Testis (tissue), 3 donors: ENCODE data around the gene LCE1E. TPM values are rescaled to one million over a fixed set of nuclear protein-coding genes. Genes with fewer than 3 reads are reported as not detected.

Source experiments
- DNase-seq: peaks from one replicate; pipeline ENCODE4 v3.0.0-alpha.2; 2019
- H3K27ac ChIP-seq, 2 donors: fragments of 200-600 bp; sonication (generic); one replicate each; pipeline ENCODE4 v1.5.1; 2019
- H3K27me3 ChIP-seq: fragments of 200-600 bp; sonication (generic); one replicate; pipeline ENCODE4 v1.5.1; 2019
- H3K36me3 ChIP-seq: fragments of 200-600 bp; sonication (generic); one replicate; pipeline ENCODE4 v1.5.1; 2017; ENCODE audit warnings: low read depth; ENCODE audit errors: missing control alignments
- H3K4me1 ChIP-seq: fragments of 200-600 bp; sonication (generic); one replicate; pipeline ENCODE4 v1.5.1; 2019
- H3K4me3 ChIP-seq, 2 donors: fragments of 200-600 bp; sonication (generic); one replicate each; pipeline ENCODE4 v1.5.1; 2017 to 2019
- H3K9me3 ChIP-seq: fragments of 200-600 bp; sonication (generic); one replicate; pipeline ENCODE4 v1.5.1; 2017
- CTCF ChIP-seq, 3 experiments: fragments of 450-650 bp in 2 of 3; fragments of 200-600 bp in 1 of 3; sonication (generic) in 1 of 3; IDR thresholded peaks; one replicate each; pipeline ENCODE4 v1.5.1; 2016 to 2019; ENCODE audit warnings: antibody characterized with exemption in 3 of 3, mild to moderate bottlenecking in 2 of 3, moderate library complexity in 1 of 3
- POLR2A ChIP-seq: fragments of 450-650 bp; IDR thresholded peaks from one replicate; pipeline ENCODE4 v1.6.1; 2017; ENCODE audit warnings: antibody characterized with exemption, mild to moderate bottlenecking, moderate library complexity
- WGBS, 2 donors: methylation state at CpG; one replicate each; pipeline ENCODE4 v1.1.5; 2018; 5-methylcytosine and 5-hydroxymethylcytosine counted together
- intact Hi-C: fragments of 100-400 bp; cut with DNase I; formaldehyde crosslinking; loops from one replicate; pipeline ENCODE4 v1.15.1; 2023; ENCODE audit warnings: low total_unique reads
- polyA plus RNA-seq: library from polyadenylated mRNA; stranded (reverse); fragments of 350-450 nt; fragmentation: Illumina TruSeq; extraction: RNeasy Lipid Tissue Mini Kit (QIAGEN cat#74804); gene quantifications from one replicate; pipeline ENCODE4 v1.2.3, GENCODE V29; 2014; ENCODE audit warnings: low read depth, low replicate concordance; ENCODE audit not compliant: insufficient read depth
- total RNA-seq, 2 donors: library from RNA; depleted of rRNA; stranded (reverse); fragments of >200 nt; gene quantifications; one replicate each; pipeline ENCODE4 v1.2.3, GENCODE V29; 2016

The LCE1E gene
- total and polyA plus RNA-seq, 3 donors from 2014 or later = not detected

DNA sequence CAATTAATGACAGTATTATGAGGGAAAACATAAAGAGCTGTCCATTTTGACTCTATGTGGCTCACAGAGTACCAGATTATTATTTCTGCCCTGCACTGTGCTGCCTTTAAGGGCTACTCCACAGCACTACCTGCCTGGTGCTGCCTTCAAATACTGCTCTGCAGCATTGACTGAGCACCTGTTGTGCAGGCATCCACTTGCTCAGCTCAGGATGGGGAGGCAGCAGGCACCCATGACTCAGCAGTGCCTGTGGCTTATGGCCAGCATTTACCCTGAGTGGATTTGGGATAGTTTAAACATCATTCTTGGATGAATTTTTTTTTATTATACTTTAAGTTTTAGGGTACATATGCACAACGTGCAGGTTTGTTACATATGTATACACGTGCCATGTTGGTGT is 29.2 kb upstream of the LCE1E start:
- 77 to 82% methylated on average over 2 of the region's 2 CpGs for WGBS, 2 donors
- Histone ChIP-seq H3K36me3 (no peaks in the 10 kb centered on the region), H3K27me3 (no peaks in the 10 kb centered on the region), H3K4me1 (no peaks in the 10 kb centered on the region), H3K4me3 (no peak overlapping the region), H3K9me3 (no peaks in the 10 kb centered on the region), H3K27ac (no peak overlapping the region)
- DNase-seq = no peak
- intact Hi-C loops = no loop called here
- TF ChIP-seq CTCF (IDR thresholded peaks at IDR 0.05) (no peak), POLR2A (no peak)

DNA sequence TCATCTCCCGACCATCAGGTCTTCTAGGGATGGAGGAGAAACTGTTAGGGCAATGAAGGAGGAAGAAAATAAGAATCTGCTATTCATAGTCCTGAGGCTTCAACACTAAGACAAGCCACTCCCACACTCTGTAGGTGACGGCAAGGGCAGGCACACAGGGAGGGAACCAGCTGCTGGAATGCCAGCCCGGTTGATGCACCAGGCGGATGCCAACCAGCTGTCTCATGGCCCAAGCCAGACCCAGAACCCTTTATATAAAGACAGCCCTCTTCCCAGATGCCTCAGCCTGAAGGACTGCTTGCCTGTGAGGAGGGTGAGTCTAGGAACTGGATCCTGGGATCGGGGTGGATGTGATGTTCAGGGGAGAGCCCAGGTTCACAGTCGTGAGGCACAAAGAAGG is 28.3 kb upstream of the LCE1E start, which contains the start of gene KPRP:
Gene KPRP, plus strand, starts transcription at position 279 of the 400 bp plus-strand sequence. CDS start 1,564 bp downstream, outside the sequence.
- no peak for TF ChIP-seq CTCF (IDR thresholded peaks at IDR 0.05)
- TF ChIP-seq POLR2A = no peak
- no peaks in the 10 kb centered on the region for H3K27me3 ChIP-seq
- H3K36me3 ChIP-seq = no peaks in the 10 kb centered on the region
- WGBS, 2 donors = 72 to 73% methylated on average over 6 of the region's 6 CpGs
- H3K4me3 ChIP-seq = no peak within 1 kb of the TSS
- H3K4me1 ChIP-seq = no peaks in the 10 kb centered on the region
- no peak for DNase-seq
- no peak within 1 kb of the TSS for H3K27ac ChIP-seq
- H3K9me3 ChIP-seq = no peaks in the 10 kb centered on the region
- intact Hi-C loops = no loop called here

DNA sequence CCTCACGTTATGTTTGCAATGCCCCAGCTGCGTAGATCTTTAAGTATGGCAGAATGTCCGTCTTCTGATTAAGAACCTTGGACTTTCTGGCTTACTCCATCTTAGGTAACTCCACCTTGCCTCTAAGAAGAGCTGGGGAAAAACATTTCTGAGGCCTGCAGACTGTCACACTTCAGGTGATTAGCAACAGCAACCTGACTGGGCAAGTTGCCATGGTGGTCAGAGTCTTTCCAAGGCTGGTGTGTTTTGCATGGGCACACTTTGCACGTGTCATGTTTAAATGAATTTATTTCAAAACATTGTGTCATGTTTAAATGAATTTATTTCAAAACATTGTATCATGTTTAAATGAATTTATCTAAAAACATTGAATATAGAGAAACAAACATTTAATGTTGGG is 27.4 kb upstream of the LCE1E start:
- no peaks in the 10 kb centered on the region for H3K27me3 ChIP-seq
- 85% methylated on average over 4 of the region's 4 CpGs for WGBS, 2 donors
- DNase-seq = no peak
- TF ChIP-seq POLR2A (no peak), CTCF (IDR thresholded peaks at IDR 0.05) (no peak)
- H3K36me3 ChIP-seq = no peaks in the 10 kb centered on the region
- no peaks in the 10 kb centered on the region for H3K9me3 ChIP-seq
- H3K4me1 ChIP-seq = no peaks in the 10 kb centered on the region
- H3K4me3 ChIP-seq = no peak overlapping the region
- intact Hi-C loops = no loop called here
- no peak overlapping the region for H3K27ac ChIP-seq

DNA sequence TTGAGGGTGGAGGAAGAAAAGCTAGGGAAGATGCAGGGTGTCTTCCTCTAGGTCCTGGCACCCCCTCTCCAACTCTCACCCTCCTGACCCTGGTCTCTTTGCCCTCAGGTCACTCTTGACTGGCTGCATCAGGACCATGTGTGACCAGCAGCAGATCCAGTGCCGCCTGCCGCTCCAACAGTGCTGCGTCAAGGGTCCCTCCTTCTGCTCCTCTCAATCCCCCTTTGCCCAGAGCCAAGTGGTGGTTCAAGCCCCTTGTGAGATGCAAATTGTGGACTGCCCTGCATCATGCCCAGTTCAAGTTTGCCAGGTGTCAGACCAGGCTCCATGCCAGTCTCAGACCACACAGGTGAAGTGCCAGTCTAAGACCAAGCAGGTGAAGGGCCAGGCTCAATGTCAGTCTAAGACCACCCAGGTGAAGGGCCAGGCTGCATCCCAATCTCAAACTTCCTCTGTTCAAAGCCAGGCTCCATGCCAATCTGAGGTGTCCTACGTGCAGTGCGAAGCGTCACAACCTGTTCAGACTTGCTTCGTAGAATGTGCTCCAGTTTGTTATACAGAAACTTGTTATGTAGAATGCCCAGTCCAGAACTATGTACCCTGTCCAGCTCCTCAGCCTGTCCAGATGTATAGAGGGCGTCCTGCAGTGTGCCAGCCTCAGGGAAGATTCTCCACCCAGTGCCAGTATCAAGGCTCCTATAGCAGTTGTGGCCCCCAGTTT is 26.4 kb upstream of the LCE1E start:
- TF ChIP-seq POLR2A (no peak), CTCF (IDR thresholded peaks at IDR 0.05) (no peak)
- no peak for DNase-seq
- intact Hi-C loops = no loop called here
- H3K36me3 ChIP-seq = no peaks in the 10 kb centered on the region
- 91% methylated on average over 7 to 8 of the region's 8 CpGs for WGBS, 2 donors
- no peaks in the 10 kb centered on the region for H3K4me1 ChIP-seq
- no peak overlapping the region for H3K4me3 ChIP-seq
- no peaks in the 10 kb centered on the region for H3K9me3 ChIP-seq
- no peak overlapping the region for H3K27ac ChIP-seq
- H3K27me3 ChIP-seq = no peaks in the 10 kb centered on the region

DNA sequence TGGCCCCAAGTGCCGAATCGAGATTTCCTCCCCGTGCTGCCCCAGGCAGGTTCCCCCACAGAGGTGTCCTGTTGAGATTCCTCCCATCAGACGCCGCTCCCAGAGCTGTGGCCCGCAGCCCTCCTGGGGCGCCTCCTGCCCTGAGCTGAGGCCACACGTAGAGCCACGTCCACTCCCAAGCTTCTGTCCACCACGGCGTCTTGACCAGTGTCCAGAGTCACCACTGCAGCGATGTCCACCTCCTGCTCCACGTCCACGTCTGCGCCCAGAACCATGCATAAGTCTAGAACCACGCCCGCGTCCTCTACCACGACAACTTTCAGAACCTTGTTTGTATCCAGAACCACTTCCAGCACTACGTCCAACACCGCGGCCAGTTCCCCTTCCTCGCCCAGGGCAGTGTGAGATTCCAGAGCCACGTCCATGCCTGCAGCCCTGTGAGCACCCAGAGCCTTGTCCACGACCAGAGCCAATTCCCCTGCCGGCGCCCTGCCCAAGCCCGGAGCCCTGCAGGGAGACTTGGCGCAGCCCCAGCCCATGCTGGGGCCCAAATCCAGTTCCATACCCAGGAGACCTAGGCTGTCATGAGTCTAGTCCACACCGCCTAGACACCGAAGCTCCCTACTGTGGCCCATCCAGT is 25.4 kb upstream of the LCE1E start:
- WGBS, 2 donors = 52 to 78% methylated on average over 22 to 31 of the region's 31 CpGs

More for the DNA sequence above, 25.4 kb upstream of the LCE1E start:
- no peak for DNase-seq
- Histone ChIP-seq H3K4me1 (no peaks in the 10 kb centered on the region), H3K27me3 (no peaks in the 10 kb centered on the region), H3K27ac (no peak overlapping the region), H3K36me3 (no peaks in the 10 kb centered on the region), H3K9me3 (no peaks in the 10 kb centered on the region), H3K4me3 (no peak overlapping the region)
- intact Hi-C loops = no loop called here
- TF ChIP-seq CTCF (IDR thresholded peaks at IDR 0.05) = no peak
- no peak for TF ChIP-seq POLR2A
